Sigmoid colon (tissue), 7 donors: ENCODE measurements around the gene ZNF473. TPM values are rescaled to one million over a fixed set of nuclear protein-coding genes. Genes with fewer than 3 reads are reported as not detected.
"Not testable (repeated sequence)": the region's sequence is repeated elsewhere in the genome, so short reads cannot be mapped to it uniquely, and the experiment has no call there.

Source experiments
- DNase-seq: peaks from one replicate; pipeline ENCODE4 v3.0.0-alpha.2; 2019
- H3K27ac ChIP-seq, 4 donors: fragments of 200-600 bp; sonication (generic); one replicate each; pipeline ENCODE4 v1.5.1; 2016 to 2019; ENCODE audit warnings: mild to moderate bottlenecking in 1 of 4
- H3K27me3 ChIP-seq, 3 donors: fragments of 200-600 bp; sonication (generic); one replicate each; pipeline ENCODE4 v1.5.1; 2019; ENCODE audit warnings: mild to moderate bottlenecking in 1 of 3
- H3K36me3 ChIP-seq, 4 donors: fragments of 200-600 bp; sonication (generic); one replicate each; pipeline ENCODE4 v1.5.1; 2016 to 2019
- H3K4me1 ChIP-seq, 4 donors: fragments of 200-600 bp; sonication (generic); one replicate each; pipeline ENCODE4 v1.5.1; 2017 to 2019
- H3K4me3 ChIP-seq, 4 donors: fragments of 200-600 bp; sonication (generic); one replicate each; pipeline ENCODE4 v1.5.1; 2017 to 2019; ENCODE audit warnings: mild to moderate bottlenecking in 2 of 4, moderate library complexity in 1 of 4
- H3K9me3 ChIP-seq, 4 donors: fragments of 200-600 bp in 3 of 4; sonication (generic) in 3 of 4; one replicate each; pipeline versions ENCODE4 v1.5.1 to v1.6.1; 2013 to 2019
- EP300 ChIP-seq, 4 donors: sonication (generic); formaldehyde crosslinking; IDR thresholded peaks; one replicate each; pipeline ENCODE4 v1.6.1; 2017; ENCODE audit warnings: antibody characterized with exemption in 4 of 4
- POLR2A ChIP-seq, 2 donors: fragments of 450-650 bp; IDR thresholded peaks; one replicate each; pipeline ENCODE4 v1.6.1; 2016; ENCODE audit warnings: antibody characterized with exemption in 2 of 2, mild to moderate bottlenecking in 2 of 2, moderate library complexity in 2 of 2
- POLR2AphosphoS5 ChIP-seq, 4 donors: sonication (generic); formaldehyde crosslinking; IDR thresholded peaks; one replicate each; pipeline ENCODE4 v1.6.1; 2017; ENCODE audit warnings: antibody characterized with exemption in 4 of 4
- WGBS, 2 donors: extraction: QIAGEN DNeasy Blood & Tissue Kit; methylation state at CpG; one replicate each; pipeline ENCODE4 v1.1.7; 2013; 5-methylcytosine and 5-hydroxymethylcytosine counted together
- intact Hi-C: fragments of 100-400 bp; cut with DNase I; formaldehyde crosslinking; loops from one replicate; pipeline ENCODE4 v1.15.1; 2023
- polyA plus RNA-seq, 3 donors: library from polyadenylated mRNA; stranded (reverse); fragments of 200-250 nt; gene quantifications; one replicate each; pipeline ENCODE4 v1.2.3, GENCODE V29; 2013
- total RNA-seq, 4 donors: library from RNA; depleted of rRNA; stranded (reverse); fragments of >200 nt; gene quantifications; one replicate each; pipeline ENCODE4 v1.1.0, GENCODE V29; 2016
- TF ChIP-seq, protein P1 (sequence below), 4 experiments: fragments of 450-650 bp in 3 of 4; fragments of 200-600 bp in 1 of 4; IDR thresholded peaks; one replicate each; pipeline ENCODE4 v1.5.1; 2016 to 2019; ENCODE audit warnings: antibody characterized with exemption in 4 of 4, mild to moderate bottlenecking in 3 of 4, moderate library complexity in 2 of 4
- donor health status: healthy with polysubstance abuse.
- donor health status: Bipolar disorder and iron deficiency.
- donor health status: healthy.

ZNF473 gene
- total and polyA plus RNA-seq, 7 donors, result 0.92 to 13.2 (median 5.8) TPM

DNA sequence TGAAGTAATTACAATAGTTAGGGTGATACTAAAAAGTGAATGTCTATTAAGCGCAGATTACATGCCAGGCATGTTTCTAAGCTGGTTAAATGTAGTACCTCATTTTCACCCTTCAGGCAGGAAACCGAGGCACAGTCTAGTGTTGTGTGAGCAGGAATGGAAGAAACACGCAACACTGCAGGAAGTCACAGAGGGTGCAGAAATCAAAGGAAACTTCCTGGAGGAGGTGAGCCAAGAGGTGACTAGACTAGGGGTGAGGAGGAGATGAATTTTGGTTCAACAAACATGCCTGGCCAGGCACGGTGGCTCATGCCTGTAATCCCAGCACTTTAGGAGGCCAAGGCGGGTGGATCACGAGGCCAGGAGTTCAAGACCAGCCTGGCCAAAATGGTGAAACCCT is 41.8 kb downstream of the ZNF473 start:
- DNase-seq, result no peak
- TF ChIP-seq EP300 (IDR thresholded peaks at IDR 0.05) (no peak), POLR2AphosphoS5 (IDR thresholded peaks at IDR 0.05) (no peak), POLR2A (IDR thresholded peaks at IDR 0.05) (no peak)
- TF ChIP-seq, protein P1, sequence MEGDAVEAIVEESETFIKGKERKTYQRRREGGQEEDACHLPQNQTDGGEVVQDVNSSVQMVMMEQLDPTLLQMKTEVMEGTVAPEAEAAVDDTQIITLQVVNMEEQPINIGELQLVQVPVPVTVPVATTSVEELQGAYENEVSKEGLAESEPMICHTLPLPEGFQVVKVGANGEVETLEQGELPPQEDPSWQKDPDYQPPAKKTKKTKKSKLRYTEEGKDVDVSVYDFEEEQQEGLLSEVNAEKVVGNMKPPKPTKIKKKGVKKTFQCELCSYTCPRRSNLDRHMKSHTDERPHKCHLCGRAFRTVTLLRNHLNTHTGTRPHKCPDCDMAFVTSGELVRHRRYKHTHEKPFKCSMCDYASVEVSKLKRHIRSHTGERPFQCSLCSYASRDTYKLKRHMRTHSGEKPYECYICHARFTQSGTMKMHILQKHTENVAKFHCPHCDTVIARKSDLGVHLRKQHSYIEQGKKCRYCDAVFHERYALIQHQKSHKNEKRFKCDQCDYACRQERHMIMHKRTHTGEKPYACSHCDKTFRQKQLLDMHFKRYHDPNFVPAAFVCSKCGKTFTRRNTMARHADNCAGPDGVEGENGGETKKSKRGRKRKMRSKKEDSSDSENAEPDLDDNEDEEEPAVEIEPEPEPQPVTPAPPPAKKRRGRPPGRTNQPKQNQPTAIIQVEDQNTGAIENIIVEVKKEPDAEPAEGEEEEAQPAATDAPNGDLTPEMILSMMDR (IDR thresholded peaks at IDR 0.05), result no peak

DNA sequence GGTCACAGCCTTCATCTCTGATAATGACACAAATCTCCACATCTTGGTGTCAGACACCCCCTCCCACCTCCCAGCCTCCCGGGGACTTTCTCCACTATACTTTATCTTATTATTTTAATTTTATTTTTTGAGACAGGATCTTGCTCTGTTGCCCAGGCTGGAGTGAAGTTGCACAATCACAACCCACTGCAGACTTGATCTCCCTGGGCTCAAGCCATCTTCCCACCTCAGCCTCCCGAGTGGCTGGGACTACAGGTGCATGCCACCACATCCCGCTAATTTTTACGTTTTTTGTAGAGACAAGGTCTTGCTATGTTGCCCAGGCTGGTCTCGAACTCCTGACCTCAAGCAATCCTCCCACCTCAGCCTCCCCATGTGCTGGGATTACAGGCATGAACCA is 42.6 kb downstream of the ZNF473 start:
- WGBS, 2 donors, result 82 to 87% methylated on average over 5 of the region's 5 CpGs
- H3K4me3 ChIP-seq, H3K27me3 ChIP-seq: not testable (repeated sequence)

More for the DNA sequence above, 41.8 kb downstream of the ZNF473 start:
- no peaks in the 10 kb centered on the region for H3K9me3 ChIP-seq
- no peak overlapping the region for H3K4me3 ChIP-seq
- WGBS, 2 donors, result 63 to 79% methylated on average over 6 of the region's 6 CpGs
- no peaks in the 10 kb centered on the region for H3K36me3 ChIP-seq
- H3K27ac ChIP-seq, result no peak overlapping the region
- H3K4me1 ChIP-seq, result no peaks in the 10 kb centered on the region
- intact Hi-C loops, result no loop called here
- H3K27me3 ChIP-seq, result no peaks in the 10 kb centered on the region

DNA sequence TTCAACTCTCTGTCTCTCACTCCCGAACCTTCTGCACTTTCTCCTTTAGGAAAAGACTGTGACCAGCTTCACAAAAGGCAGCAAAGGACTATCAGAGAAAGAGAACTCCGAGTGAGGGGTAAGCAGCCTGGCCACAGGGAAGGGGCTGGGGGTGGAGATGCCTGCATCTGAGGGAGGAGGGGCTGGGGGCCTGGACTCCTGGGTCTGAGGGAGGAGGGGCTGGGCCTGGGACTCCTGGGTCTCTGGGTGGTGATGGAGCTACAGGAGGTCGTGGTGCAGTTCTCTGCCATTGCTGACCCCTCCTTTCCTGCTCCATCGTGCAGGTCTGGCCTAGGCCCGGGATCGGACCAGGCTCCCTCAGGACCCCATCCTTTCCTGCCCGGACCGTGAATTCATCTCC is 49.3 kb downstream of the ZNF473 start:
- H3K36me3 ChIP-seq, intact Hi-C loops, H3K4me3 ChIP-seq, H3K27ac ChIP-seq, H3K4me1 ChIP-seq, H3K9me3 ChIP-seq, DNase-seq, H3K27me3 ChIP-seq: not testable (repeated sequence)
- 74 to 77% methylated on average over 4 to 5 of the region's 8 CpGs for WGBS, 2 donors

More for the DNA sequence above, 42.6 kb downstream of the ZNF473 start:
- intact Hi-C loops, H3K9me3 ChIP-seq, DNase-seq, H3K4me1 ChIP-seq, H3K27ac ChIP-seq, H3K36me3 ChIP-seq: not testable (repeated sequence)

DNA sequence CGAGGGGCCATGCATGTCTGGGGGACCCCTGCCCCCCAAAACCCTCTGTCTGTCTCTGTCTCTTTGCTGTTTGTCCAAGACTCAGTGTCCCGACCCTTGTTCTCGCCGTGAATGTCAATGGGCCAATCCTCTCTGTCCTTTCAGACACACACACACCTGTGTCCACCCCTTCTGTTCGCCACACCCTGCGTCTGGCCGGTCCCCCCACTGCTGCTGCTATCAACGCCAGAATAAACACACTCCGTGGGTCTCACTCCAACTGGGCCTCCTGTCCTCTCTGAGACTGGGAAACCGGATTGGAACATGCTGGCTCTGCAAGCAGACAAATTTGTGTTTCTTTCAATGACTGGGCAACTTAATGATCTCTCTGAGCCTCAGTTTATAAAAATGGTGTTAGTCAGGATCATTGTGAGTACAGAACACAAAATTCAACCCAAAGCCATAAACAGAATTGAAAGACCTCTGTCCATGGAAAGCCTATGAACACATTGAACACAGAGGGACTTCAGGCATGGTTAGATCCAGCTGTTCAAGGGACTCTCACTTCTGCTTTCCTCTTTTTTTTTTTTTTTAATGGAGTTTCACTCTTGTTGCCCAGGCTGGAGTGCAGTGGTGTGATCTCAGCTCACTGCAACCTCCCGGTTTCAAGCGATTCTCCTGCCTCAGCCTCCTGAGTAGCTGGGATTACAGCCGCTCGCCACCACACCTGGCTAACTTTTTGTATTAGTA is 50.0 kb downstream of the ZNF473 start:
- H3K36me3 ChIP-seq, H3K4me3 ChIP-seq, H3K27ac ChIP-seq, H3K27me3 ChIP-seq, intact Hi-C loops, H3K4me1 ChIP-seq, H3K9me3 ChIP-seq, DNase-seq: not testable (repeated sequence)
- 65 to 79% methylated on average over 13 of the region's 14 CpGs for WGBS, 2 donors

DNA sequence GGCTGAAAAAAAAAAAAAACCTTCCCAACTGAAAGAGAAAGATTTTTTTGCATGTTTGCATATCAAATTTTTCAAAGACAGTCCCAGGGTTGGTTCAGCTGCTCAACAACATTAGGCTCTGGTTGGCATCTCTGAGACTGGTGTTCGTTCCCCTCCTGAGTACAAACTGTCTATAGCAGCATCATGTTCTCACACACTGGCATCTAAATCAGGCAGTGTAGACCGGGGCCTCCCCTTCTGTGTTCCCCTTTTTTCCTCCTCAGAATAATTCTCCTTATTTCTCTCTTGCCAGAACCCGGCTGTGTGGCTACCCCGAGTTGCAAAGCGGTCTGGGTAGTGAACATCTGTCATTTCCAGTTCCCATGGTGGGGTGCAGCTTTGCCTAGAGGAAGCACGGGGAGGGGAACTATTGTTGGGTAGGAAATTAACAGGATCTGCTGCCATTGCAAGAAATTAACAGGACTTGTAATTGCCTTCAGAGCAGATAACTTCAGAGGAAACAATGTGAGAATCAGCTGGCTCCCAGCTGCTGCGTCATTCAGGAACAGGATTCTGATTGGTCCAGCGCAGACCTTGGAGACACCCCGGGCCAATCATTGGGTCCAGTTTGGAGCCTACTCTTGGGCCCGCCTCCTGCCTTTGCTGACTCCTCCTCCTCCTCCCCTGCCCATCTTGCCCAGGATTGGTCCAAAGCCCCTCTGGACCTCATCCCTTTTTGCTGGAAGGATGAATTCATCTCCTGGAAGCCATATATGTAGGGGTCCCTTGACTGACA is 51.0 kb downstream of the ZNF473 start:
- H3K27me3 ChIP-seq, H3K27ac ChIP-seq, DNase-seq, H3K9me3 ChIP-seq, H3K4me1 ChIP-seq, H3K4me3 ChIP-seq, intact Hi-C loops, H3K36me3 ChIP-seq: not testable (repeated sequence)
- 69 to 79% methylated on average over 10 of the region's 10 CpGs for WGBS, 2 donors

DNA sequence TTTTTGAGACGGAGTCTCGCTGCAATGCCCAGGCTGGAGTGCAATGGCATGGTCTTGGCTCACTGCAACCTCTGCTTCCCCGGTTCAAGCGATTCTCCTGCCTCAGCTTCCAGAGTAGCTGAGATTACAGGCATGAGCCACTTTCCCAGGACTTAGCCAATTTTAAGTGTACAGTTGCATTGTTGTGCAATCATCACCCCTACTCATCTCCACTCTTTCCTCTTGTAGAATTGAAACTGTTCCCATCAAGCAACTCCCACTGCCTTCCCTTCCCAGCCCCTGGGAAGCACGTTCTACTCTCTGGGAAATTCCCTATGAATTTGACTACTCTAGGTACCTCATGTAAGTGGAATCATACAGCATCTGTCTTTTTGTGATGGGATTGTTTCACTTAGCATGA is 53.2 kb downstream of the ZNF473 start:
- H3K4me1 ChIP-seq, H3K9me3 ChIP-seq, H3K36me3 ChIP-seq, H3K27me3 ChIP-seq, DNase-seq, H3K27ac ChIP-seq, H3K4me3 ChIP-seq, intact Hi-C loops: not testable (repeated sequence)
- 91 to 95% methylated on average over 4 of the region's 5 CpGs for WGBS, 2 donors

DNA sequence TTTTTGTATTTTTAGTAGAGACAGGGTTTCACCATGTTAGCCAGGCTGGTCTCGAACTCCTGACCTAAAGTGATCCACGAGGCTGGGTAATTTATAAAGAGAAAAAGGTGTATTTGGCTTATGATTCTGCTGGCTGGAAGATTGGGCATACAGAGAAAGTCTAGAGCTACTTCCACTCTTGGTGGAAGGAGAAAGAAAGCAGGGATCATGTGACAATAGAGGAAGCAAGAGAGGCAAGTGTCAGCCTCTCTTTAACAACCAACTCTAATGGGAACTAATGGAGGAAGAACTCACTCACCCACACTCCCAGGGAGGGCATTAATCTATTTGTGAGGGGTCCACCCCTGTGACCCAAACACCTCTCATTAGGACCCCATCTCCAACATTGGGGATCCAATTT is 58.6 kb downstream of the ZNF473 start:
- intact Hi-C loops, H3K36me3 ChIP-seq, H3K9me3 ChIP-seq, H3K4me3 ChIP-seq, H3K4me1 ChIP-seq, H3K27ac ChIP-seq, DNase-seq, H3K27me3 ChIP-seq: not testable (repeated sequence)
- 82 to 84% methylated on average over 2 of the region's 2 CpGs for WGBS, 2 donors

DNA sequence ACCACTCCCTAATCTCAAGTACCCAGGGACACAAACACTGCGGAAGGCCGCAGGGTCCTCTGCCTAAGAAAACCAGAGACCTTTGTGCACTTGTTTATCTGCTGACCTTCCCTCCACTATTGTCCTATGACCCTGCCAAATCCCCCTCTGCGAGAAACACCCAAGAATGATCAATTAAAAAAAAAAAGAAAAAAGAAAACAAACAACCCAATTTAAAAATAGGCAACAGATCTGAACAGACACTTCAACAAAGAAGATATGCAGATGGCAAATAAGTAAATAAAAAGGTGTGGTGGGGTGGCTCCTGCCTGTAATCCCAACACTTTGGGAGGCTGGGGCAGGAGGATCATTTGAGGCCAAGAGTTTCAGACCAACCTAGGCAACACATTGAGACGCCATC is 61.3 kb downstream of the ZNF473 start:
- DNase-seq, H3K4me1 ChIP-seq, H3K4me3 ChIP-seq, H3K27me3 ChIP-seq, H3K9me3 ChIP-seq, H3K27ac ChIP-seq, intact Hi-C loops, H3K36me3 ChIP-seq: not testable (repeated sequence)
- 88 to 90% methylated on average over 4 of the region's 4 CpGs for WGBS, 2 donors
